GM10266 (cell line): ENCODE results near the gene NDUFB10.

Experiments
- DNase-seq: peaks from one replicate; pipeline ENCODE4 v3.0.0; 2012; ENCODE audit errors: extremely low spot score
- TF ChIP-seq, protein P1 (sequence below): IDR thresholded peaks from 2 replicates; pipeline ENCODE4 v1.5.1; 2012; ENCODE audit warnings: mild to moderate bottlenecking, low read depth; ENCODE audit not compliant: control insufficient read depth, insufficient read depth; ENCODE audit errors: missing control alignments

NDUFB10 gene

DNA sequence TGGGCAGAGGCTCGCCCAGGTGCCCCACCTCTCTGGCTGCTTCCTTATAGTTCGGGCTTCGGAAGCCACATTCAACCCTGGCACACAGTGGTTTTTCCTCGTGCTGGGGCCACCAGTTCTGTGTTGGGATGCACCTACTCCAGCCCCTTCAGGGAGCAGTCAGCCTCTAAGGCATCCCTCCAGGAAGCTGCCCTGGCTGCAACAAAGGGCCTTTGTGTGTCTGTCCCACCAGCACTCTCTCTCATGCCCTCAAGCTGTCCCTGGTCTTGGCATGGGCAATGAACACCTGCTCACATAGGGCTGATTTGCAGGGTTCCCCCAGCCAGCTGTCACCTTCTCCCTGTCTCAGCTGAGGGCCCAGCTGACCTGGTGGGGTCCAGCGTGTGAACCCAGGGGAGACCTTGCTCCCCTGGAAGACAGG is 22.7 kb downstream of the NDUFB10 start:
- no peak for DNase-seq
- TF ChIP-seq, protein P1, sequence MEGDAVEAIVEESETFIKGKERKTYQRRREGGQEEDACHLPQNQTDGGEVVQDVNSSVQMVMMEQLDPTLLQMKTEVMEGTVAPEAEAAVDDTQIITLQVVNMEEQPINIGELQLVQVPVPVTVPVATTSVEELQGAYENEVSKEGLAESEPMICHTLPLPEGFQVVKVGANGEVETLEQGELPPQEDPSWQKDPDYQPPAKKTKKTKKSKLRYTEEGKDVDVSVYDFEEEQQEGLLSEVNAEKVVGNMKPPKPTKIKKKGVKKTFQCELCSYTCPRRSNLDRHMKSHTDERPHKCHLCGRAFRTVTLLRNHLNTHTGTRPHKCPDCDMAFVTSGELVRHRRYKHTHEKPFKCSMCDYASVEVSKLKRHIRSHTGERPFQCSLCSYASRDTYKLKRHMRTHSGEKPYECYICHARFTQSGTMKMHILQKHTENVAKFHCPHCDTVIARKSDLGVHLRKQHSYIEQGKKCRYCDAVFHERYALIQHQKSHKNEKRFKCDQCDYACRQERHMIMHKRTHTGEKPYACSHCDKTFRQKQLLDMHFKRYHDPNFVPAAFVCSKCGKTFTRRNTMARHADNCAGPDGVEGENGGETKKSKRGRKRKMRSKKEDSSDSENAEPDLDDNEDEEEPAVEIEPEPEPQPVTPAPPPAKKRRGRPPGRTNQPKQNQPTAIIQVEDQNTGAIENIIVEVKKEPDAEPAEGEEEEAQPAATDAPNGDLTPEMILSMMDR: no peak

DNA sequence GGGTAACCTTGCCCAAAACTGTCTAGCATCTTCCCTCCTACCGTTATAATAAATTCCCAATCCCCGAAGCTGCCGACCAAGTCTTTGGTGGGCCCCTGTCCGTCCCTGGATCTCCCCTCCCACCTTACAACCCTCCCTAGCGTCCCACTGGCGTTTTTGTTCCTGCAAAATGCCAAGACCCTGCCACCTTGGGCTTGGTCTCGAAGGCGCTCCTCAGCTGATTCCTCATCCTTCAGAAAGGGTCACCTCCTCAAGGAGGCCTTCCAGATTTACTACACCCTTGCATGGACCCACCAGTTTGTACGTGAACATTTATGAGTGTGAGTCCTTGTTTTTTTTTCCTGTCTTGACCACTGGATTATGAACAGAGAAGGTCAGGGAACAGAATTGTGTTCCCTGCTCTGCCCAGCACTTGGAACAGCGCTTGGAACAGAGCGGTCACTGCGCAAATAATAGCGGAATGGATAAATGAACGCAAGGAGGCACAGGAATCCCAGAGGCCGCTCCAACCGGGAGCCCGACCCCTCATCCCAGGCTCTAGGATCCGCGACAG is 23.7 kb downstream of the NDUFB10 start:
- no peak for DNase-seq
- TF ChIP-seq, protein P1: no peak

GRCh38 chr16:1983544-1984346 is 24.4 kb downstream of the NDUFB10 start, which contains the start of gene GFER:
Gene GFER, plus strand, starts transcription at chr16:1984193. Its CDS starts 26 bp downstream, at chr16:1984219.
- TF ChIP-seq, protein P1: peak; percentile 84
- peak; percentile 99 for DNase-seq

- TF ChIP-seq, protein P1: no peak
- DNase-seq: no peak
Observed at GRCh38 chr16:1984347-1985225, 25.2 kb downstream of the NDUFB10 start.

- no peak for DNase-seq
- TF ChIP-seq, protein P1: no peak
Observed at GRCh38 chr16:1985466-1986150, 26.3 kb downstream of the NDUFB10 start.

GRCh38 chr16:1987198-1987597 is 27.9 kb downstream of the NDUFB10 start:
- TF ChIP-seq, protein P1: no peak
- DNase-seq: no peak
